Panc1 (cell line): ENCODE results near the gene AGTR1.

Experiments used
- POLR2AphosphoS5 ChIP-seq: IDR thresholded peaks from 2 replicates; pipeline ENCODE4 v1.6.1; 2012; ENCODE audit warnings: mild to moderate bottlenecking, low read depth, low read length, moderate library complexity
- TCF7L2 ChIP-seq: IDR thresholded peaks from 2 replicates; pipeline ENCODE4 v1.6.1; 2011; ENCODE audit warnings: mild to moderate bottlenecking, low read depth, low read length, inconsistent platforms
- TF ChIP-seq, protein P1 (sequence below): fragments of 450-650 bp; IDR thresholded peaks from 2 replicates; pipeline ENCODE4 v1.5.1; 2017; ENCODE audit warnings: mild to moderate bottlenecking
- TF ChIP-seq, protein P2 (sequence below), 2 experiments: IDR thresholded peaks; 2 replicates each; pipeline ENCODE4 v1.6.1; 2011 to 2012; ENCODE audit warnings: low read depth in 2 of 2, control low read depth in 1 of 2, low read length in 1 of 2, mild to moderate bottlenecking in 1 of 2, moderate library complexity in 1 of 2; ENCODE audit not compliant: insufficient read depth in 1 of 2

DNA sequence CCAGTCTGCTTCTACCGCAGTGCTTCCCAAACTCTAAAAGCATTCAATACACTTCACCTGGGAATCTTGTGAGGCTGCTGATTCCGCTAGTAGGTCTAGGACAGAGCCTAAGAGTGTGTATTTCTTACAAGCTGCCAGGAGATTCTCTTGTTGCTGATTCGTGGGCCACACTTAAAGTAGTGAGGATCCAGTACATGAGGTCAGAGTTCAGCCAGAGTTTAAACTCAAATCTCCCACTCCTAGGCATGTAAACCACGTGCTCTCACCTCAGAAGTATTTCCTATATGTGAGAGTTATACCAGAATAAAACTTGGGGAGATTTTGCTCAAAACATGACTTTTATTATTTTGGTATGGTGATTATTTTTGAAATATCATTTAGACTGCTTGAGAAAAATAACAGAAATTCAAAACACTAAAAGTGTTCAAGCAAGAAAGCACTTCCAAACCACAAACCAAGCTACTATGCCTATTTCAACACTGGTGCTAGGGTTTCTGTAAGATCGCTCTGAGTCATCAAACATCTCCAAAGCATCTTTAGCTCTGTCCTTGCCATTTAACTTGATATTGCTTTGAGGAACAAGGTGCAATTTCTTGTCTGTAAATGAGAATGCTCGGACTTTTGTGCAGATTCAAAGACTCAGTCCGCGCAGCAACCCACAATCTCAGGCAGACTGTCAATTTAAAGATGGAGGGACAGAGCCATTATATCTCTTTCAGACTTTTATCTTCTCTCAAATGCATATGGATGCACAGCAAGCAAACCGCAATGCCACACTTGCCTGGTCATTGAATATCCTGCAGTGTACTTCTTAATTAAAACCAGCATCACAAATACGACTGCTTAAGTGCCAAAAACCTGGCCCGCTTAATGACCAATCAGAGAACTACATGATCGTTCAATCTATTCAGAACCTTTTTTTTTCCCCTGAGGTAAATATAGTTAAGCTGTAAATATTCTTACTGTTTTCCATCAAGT, 59.8 kb downstream of the AGTR1 start:
- TF ChIP-seq, protein P1, sequence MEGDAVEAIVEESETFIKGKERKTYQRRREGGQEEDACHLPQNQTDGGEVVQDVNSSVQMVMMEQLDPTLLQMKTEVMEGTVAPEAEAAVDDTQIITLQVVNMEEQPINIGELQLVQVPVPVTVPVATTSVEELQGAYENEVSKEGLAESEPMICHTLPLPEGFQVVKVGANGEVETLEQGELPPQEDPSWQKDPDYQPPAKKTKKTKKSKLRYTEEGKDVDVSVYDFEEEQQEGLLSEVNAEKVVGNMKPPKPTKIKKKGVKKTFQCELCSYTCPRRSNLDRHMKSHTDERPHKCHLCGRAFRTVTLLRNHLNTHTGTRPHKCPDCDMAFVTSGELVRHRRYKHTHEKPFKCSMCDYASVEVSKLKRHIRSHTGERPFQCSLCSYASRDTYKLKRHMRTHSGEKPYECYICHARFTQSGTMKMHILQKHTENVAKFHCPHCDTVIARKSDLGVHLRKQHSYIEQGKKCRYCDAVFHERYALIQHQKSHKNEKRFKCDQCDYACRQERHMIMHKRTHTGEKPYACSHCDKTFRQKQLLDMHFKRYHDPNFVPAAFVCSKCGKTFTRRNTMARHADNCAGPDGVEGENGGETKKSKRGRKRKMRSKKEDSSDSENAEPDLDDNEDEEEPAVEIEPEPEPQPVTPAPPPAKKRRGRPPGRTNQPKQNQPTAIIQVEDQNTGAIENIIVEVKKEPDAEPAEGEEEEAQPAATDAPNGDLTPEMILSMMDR, result no peak
- TF ChIP-seq TCF7L2, result no peak
- no peak for TF ChIP-seq POLR2AphosphoS5
- TF ChIP-seq, protein P2, sequence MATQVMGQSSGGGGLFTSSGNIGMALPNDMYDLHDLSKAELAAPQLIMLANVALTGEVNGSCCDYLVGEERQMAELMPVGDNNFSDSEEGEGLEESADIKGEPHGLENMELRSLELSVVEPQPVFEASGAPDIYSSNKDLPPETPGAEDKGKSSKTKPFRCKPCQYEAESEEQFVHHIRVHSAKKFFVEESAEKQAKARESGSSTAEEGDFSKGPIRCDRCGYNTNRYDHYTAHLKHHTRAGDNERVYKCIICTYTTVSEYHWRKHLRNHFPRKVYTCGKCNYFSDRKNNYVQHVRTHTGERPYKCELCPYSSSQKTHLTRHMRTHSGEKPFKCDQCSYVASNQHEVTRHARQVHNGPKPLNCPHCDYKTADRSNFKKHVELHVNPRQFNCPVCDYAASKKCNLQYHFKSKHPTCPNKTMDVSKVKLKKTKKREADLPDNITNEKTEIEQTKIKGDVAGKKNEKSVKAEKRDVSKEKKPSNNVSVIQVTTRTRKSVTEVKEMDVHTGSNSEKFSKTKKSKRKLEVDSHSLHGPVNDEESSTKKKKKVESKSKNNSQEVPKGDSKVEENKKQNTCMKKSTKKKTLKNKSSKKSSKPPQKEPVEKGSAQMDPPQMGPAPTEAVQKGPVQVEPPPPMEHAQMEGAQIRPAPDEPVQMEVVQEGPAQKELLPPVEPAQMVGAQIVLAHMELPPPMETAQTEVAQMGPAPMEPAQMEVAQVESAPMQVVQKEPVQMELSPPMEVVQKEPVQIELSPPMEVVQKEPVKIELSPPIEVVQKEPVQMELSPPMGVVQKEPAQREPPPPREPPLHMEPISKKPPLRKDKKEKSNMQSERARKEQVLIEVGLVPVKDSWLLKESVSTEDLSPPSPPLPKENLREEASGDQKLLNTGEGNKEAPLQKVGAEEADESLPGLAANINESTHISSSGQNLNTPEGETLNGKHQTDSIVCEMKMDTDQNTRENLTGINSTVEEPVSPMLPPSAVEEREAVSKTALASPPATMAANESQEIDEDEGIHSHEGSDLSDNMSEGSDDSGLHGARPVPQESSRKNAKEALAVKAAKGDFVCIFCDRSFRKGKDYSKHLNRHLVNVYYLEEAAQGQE (IDR thresholded peaks at IDR 0.05; ENCODE audit: insufficient read depth in 1 of 2, low read depth in 2 of 2, low read length in 1 of 2), result no peak
